Suprapubic skin (tissue), 4 donors: Measurements from ENCODE around the gene MTG2. TPM values are rescaled to one million over a fixed set of nuclear protein-coding genes. Genes with fewer than 3 reads are reported as not detected.

Source experiments
- DNase-seq, 2 donors: peaks; one replicate each; pipeline ENCODE4 v3.0.0-alpha.2; 2019; ENCODE audit warnings: low spot score in 2 of 2
- H3K27ac ChIP-seq: fragments of 200-600 bp; sonication (generic); one replicate; pipeline ENCODE4 v1.5.1; 2019
- H3K27me3 ChIP-seq: fragments of 200-600 bp; sonication (generic); one replicate; pipeline ENCODE4 v1.5.1; 2019
- H3K36me3 ChIP-seq: fragments of 200-600 bp; sonication (generic); one replicate; pipeline ENCODE4 v1.5.1; 2019
- H3K4me1 ChIP-seq: fragments of 200-600 bp; sonication (generic); one replicate; pipeline ENCODE4 v1.5.1; 2019
- H3K4me3 ChIP-seq: fragments of 200-600 bp; sonication (generic); one replicate; pipeline ENCODE4 v1.5.1; 2019; ENCODE audit warnings: mild to moderate bottlenecking
- H3K9me3 ChIP-seq: fragments of 200-600 bp; sonication (generic); one replicate; pipeline ENCODE4 v1.5.1; 2019
- CTCF ChIP-seq, 2 donors: fragments of 200-600 bp in 1 of 2; fragments of 450-650 bp in 1 of 2; sonication (generic) in 1 of 2; IDR thresholded peaks; one replicate each; pipeline ENCODE4 v1.5.1; 2016 to 2019; ENCODE audit warnings: antibody characterized with exemption in 2 of 2, mild to moderate bottlenecking in 1 of 2, moderate library complexity in 1 of 2
- EP300 ChIP-seq: sonication (generic); formaldehyde crosslinking; IDR thresholded peaks from one replicate; pipeline ENCODE4 v1.6.1; 2017; ENCODE audit warnings: antibody characterized with exemption
- POLR2A ChIP-seq, 2 donors: fragments of 450-650 bp; IDR thresholded peaks; one replicate each; pipeline ENCODE4 v1.6.1; 2017; ENCODE audit warnings: antibody characterized with exemption in 2 of 2, mild to moderate bottlenecking in 2 of 2, moderate library complexity in 2 of 2
- POLR2AphosphoS5 ChIP-seq, 3 donors: sonication (generic); formaldehyde crosslinking; IDR thresholded peaks; one replicate each; pipeline ENCODE4 v1.6.1; 2017; ENCODE audit warnings: antibody characterized with exemption in 3 of 3
- WGBS: methylation state at CpG from one replicate; pipeline ENCODE4 v1.1.5; 2018; 5-methylcytosine and 5-hydroxymethylcytosine counted together
- total RNA-seq, 4 donors: library from RNA; depleted of rRNA; stranded (reverse); fragments of >200 nt; gene quantifications; one replicate each; pipeline ENCODE4 v1.1.0, GENCODE V29; 2016

The MTG2 gene
- total RNA-seq, 4 donors from 2014 or later = 19.1 to 43.0 (median 30.3) TPM

- Histone ChIP-seq H3K4me3 (no peak overlapping the region), H3K4me1 (peaks cover 45% of the 10 kb centered on the region), H3K27ac (peak overlapping the region; percentile 80), H3K36me3 (no peaks in the 10 kb centered on the region), H3K9me3 (no peaks in the 10 kb centered on the region), H3K27me3 (peaks cover 14% of the 10 kb centered on the region)
- no peak for TF ChIP-seq EP300
- TF ChIP-seq POLR2AphosphoS5 (IDR thresholded peaks at IDR 0.05) = peak in 1 of 3 donors; percentile 82
- no peak for DNase-seq
- WGBS = no CpG with 5 or more reads among the region's 7 CpGs
Measured at GRCh38 chr20:62232194-62232593, 49.4 kb downstream of the MTG2 start.

DNA sequence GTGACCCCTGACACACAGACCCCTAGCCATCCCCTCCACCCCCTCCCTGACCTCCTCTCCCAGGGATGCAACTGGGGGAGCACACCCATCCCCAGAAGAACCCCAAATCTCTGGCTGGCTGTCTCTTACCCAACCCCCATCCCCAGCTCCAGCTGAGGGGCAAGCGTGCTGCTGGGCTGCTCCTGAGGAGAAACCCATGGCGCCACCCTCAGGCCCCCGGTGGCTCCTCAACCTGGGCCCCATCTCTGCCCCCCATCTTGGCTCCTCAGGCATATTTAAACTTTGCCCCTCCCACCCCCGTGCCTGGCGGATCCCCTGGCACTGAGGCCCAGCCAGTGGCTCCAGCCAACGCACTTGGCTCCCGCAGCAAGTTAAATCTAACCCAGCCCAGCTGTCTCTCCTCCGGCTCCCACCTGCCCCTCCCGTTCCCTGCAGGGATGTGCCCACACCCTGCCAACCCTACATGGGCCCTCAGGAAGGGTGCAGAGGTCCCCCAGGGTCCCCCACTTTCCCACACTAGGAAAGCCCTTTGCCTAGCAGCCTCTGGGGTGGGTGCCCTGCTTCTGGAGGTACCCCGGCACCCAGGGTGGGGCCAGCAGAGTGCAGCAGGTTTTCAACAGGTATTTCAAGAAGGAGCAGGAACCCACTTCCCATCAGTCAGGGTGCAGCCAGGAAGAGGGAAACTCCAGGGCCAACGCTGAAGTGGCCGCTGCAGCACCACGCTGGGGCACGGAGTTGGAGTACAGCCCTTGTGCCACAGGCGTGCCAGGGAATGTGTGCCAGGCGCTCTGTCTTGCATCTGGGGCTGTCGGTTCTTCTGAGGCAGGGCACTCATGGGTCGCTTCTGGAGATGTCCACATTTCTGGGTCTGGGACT lies 50.2 kb downstream of the MTG2 start:
- H3K4me1 ChIP-seq = peaks cover 49% of the 10 kb centered on the region
- H3K9me3 ChIP-seq = no peaks in the 10 kb centered on the region
- H3K4me3 ChIP-seq = no peak overlapping the region
- TF ChIP-seq EP300 = no peak
- H3K36me3 ChIP-seq = no peaks in the 10 kb centered on the region
- peak overlapping the region; percentile 80 for H3K27ac ChIP-seq
- DNase-seq = no peak
- peaks cover 10% of the 10 kb centered on the region for H3K27me3 ChIP-seq
- 51% methylated on average over 15 of the region's 18 CpGs for WGBS

DNA sequence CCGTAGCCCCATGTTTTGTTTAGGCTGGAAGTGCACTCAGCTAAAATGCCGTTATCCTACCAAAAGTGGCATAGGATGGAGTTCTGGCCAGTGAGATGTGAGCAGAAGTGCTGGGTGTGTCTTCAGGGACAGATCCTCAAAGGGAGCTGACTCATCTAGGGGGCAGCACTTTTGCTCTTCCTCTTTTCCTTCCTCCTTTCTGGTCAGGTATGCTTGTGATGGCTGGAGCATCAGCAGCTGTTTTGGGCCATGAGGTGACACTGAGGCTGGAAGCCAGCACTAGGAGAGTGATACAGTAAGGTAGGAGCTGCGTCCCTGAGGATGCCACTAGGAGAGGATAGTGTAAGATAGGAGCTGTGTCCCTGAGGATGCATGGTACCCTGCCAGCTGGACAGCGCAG lies 50.9 kb downstream of the MTG2 start:
- H3K27ac ChIP-seq = peak overlapping the region; percentile 80
- 71% methylated on average over 3 of the region's 4 CpGs for WGBS

GRCh38 chr20:62234339-62234738 lies 51.5 kb downstream of the MTG2 start:
- WGBS = 52% methylated on average over 5 of the region's 5 CpGs
- no peak for DNase-seq
- no peak overlapping the region for H3K27ac ChIP-seq
- H3K4me3 ChIP-seq = no peak overlapping the region
- no peaks in the 10 kb centered on the region for H3K9me3 ChIP-seq
- TF ChIP-seq POLR2AphosphoS5 (IDR thresholded peaks at IDR 0.05) = no peak
- no peak for TF ChIP-seq CTCF (IDR thresholded peaks at IDR 0.05)
- TF ChIP-seq EP300 = no peak
- TF ChIP-seq POLR2A (IDR thresholded peaks at IDR 0.05) = no peak
- H3K27me3 ChIP-seq = peaks cover 5% of the 10 kb centered on the region
- H3K4me1 ChIP-seq = peaks cover 48% of the 10 kb centered on the region
- H3K36me3 ChIP-seq = no peaks in the 10 kb centered on the region

More for the DNA sequence above, 50.9 kb downstream of the MTG2 start:
- no peaks in the 10 kb centered on the region for H3K9me3 ChIP-seq
- H3K36me3 ChIP-seq = no peaks in the 10 kb centered on the region
- no peak overlapping the region for H3K4me3 ChIP-seq
- H3K27me3 ChIP-seq = peaks cover 5% of the 10 kb centered on the region
- no peak for DNase-seq
- H3K4me1 ChIP-seq = peaks cover 44% of the 10 kb centered on the region
- no peak for TF ChIP-seq POLR2A (IDR thresholded peaks at IDR 0.05)

GRCh38 chr20:62235001-62235776 lies 52.4 kb downstream of the MTG2 start:
- no peaks in the 10 kb centered on the region for H3K36me3 ChIP-seq
- no peak for DNase-seq
- H3K4me1 ChIP-seq = peaks cover 56% of the 10 kb centered on the region
- no peak overlapping the region for H3K27ac ChIP-seq
- no peak for TF ChIP-seq POLR2A (IDR thresholded peaks at IDR 0.05)
- TF ChIP-seq EP300 = no peak
- no peak for TF ChIP-seq CTCF (IDR thresholded peaks at IDR 0.05)
- no peak for TF ChIP-seq POLR2AphosphoS5 (IDR thresholded peaks at IDR 0.05)
- H3K9me3 ChIP-seq = no peaks in the 10 kb centered on the region
- 58% methylated on average over 15 of the region's 16 CpGs for WGBS
- peaks cover 5% of the 10 kb centered on the region for H3K27me3 ChIP-seq
- no peak overlapping the region for H3K4me3 ChIP-seq

DNA sequence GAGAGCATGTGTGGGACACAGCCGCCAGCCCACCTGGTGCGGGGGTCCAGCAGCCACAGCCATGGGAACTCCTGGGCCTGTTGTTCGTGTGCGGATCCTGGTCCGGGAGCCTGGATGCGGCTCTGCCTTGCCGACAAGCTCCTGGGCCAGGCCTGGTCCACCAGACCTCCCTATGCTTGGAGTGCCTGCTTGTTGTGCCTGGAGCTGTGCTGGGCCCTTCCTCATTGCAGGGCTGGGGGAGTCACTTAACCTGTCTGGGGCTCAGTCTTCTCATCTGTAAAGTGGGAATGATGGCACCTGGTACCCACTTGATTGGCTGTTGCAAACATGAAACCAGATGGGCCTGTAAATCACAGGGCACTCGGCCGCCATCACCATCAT lies 52.9 kb downstream of the MTG2 start:
- H3K27ac ChIP-seq = no peak overlapping the region
- no peak for DNase-seq
- 95% methylated on average over 7 of the region's 9 CpGs for WGBS
- H3K36me3 ChIP-seq = no peaks in the 10 kb centered on the region
- H3K9me3 ChIP-seq = no peaks in the 10 kb centered on the region
- peaks cover 62% of the 10 kb centered on the region for H3K4me1 ChIP-seq
- no peak overlapping the region for H3K4me3 ChIP-seq
- H3K27me3 ChIP-seq = peaks cover 5% of the 10 kb centered on the region
- TF ChIP-seq POLR2AphosphoS5 (IDR thresholded peaks at IDR 0.05) = no peak
- TF ChIP-seq CTCF (IDR thresholded peaks at IDR 0.05) = no peak
- TF ChIP-seq POLR2A (IDR thresholded peaks at IDR 0.05) = no peak
- TF ChIP-seq EP300 = no peak
